ENCODE data around the gene NFATC4.

NFATC4 gene

GRCh38 chr14:24403294-24403998 is 35.5 kb downstream of the NFATC4 start:
- FAIRE-seq (no peak), DNase-seq (ENCODE audit: insufficient read length, low spot score) (no peak)
- no peak for TF ChIP-seq CTCF (IDR thresholded peaks at IDR 0.05; ENCODE audit: insufficient read depth, missing control alignments)

GRCh38 chr14:24404814-24405213 is 36.8 kb downstream of the NFATC4 start:
- DNase-seq (ENCODE audit: insufficient read length, low spot score), result no peak
- no peak for TF ChIP-seq CTCF (IDR thresholded peaks at IDR 0.05; ENCODE audit: insufficient read depth, missing control alignments)
- FAIRE-seq, result no peak

DNA sequence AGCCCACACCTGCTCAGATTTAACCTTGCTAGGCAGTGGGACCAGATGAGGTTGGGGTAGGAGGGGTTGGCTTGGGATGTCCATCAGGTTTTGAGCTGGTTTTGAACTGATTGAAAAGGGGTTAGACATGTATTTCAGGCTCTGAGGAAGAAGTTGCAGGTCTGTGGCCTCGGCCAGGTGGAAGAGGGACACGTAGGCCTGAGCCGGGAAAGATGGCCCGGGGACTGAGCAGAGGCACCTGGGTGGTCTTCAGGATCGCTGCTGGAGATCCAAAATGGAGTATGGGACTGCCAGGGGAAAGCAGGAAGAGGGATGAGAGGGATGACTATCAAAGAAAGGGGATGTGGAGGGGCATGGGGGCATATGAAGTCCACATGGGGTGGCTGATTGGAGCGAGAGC is 38.4 kb downstream of the NFATC4 start:
- no peak for FAIRE-seq
- no peak for TF ChIP-seq CTCF (IDR thresholded peaks at IDR 0.05; ENCODE audit: insufficient read depth, missing control alignments)
- DNase-seq (ENCODE audit: insufficient read length, low spot score), result no peak

- no peak for TF ChIP-seq CTCF (IDR thresholded peaks at IDR 0.05; ENCODE audit: insufficient read depth, missing control alignments)
- DNase-seq (ENCODE audit: insufficient read length, low spot score) (no peak), FAIRE-seq (no peak)
Measured at GRCh38 chr14:24407608-24408325, 39.8 kb downstream of the NFATC4 start.

GRCh38 chr14:24408764-24409163 is 40.8 kb downstream of the NFATC4 start:
- TF ChIP-seq CTCF (IDR thresholded peaks at IDR 0.05; ENCODE audit: insufficient read depth, missing control alignments), result no peak
- FAIRE-seq (no peak), DNase-seq (ENCODE audit: insufficient read length, low spot score) (no peak)

- no peak for TF ChIP-seq CTCF (IDR thresholded peaks at IDR 0.05; ENCODE audit: insufficient read depth, missing control alignments)
- FAIRE-seq, result no peak
Measured at GRCh38 chr14:24409192-24409591, 41.2 kb downstream of the NFATC4 start.

DNA sequence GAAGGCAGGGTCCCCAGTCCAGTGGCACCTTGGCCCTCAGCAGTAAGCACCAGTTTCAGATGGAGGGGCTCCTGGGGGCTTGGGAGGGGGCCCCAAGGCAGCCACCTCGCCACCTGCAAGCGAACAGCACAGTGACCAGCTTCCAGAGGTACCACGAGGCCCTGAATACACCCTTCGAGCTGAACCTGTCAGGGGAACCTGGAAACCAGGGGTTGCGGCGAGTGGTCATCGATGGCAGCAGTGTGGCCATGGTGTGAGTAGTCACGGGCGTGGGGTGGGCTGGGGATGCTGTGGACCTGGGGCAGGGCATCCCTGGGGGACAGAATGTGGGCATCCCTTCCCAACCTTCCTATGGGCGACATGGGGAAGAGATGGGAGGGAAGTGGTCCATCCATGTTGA is 42.0 kb downstream of the NFATC4 start:
- no peak for DNase-seq (ENCODE audit: insufficient read length, low spot score)
- no peak for FAIRE-seq

More at GRCh38 chr14:24409192-24409591, 41.2 kb downstream of the NFATC4 start:
- no peak for DNase-seq (ENCODE audit: insufficient read length, low spot score)

More for the DNA sequence above, 42.0 kb downstream of the NFATC4 start:
- TF ChIP-seq CTCF (IDR thresholded peaks at IDR 0.05; ENCODE audit: insufficient read depth, missing control alignments), result no peak
